Right cardiac atrium (tissue), 5 donors: ENCODE measurements around the gene CACNB1. TPM values are rescaled to one million over a fixed set of nuclear protein-coding genes. Genes with fewer than 3 reads are reported as not detected.

Source experiments
- ATAC-seq, 2 donors: fragments of 200-7000 bp; cut with Tn5 transposase; one replicate each; pipeline versions ENCODE4 v1.8.0 to v1.9.1; 2020; ENCODE audit warnings: moderate library complexity in 2 of 2, mild to moderate bottlenecking in 1 of 2
- DNase-seq, 3 donors: peaks; one replicate each; pipeline ENCODE4 v3.0.0-alpha.2; 2020
- H3K27ac ChIP-seq: one replicate; pipeline ENCODE4 v1.5.1; 2013; ENCODE audit warnings: mild to moderate bottlenecking, low read length, control low read depth, moderate library complexity
- H3K27me3 ChIP-seq: one replicate; pipeline ENCODE4 v1.6.1; 2013; ENCODE audit not compliant: control insufficient read depth, insufficient read depth
- H3K4me1 ChIP-seq: one replicate; pipeline ENCODE4 v1.6.1; 2013; ENCODE audit warnings: low read length; ENCODE audit not compliant: control insufficient read depth, insufficient read depth
- H3K4me3 ChIP-seq: one replicate; pipeline ENCODE4 v1.5.1; 2013; ENCODE audit warnings: low read length, control low read depth
- H3K9me3 ChIP-seq: one replicate; pipeline ENCODE4 v1.6.1; 2013; ENCODE audit warnings: low read length; ENCODE audit not compliant: control insufficient read depth
- WGBS: extraction: QIAGEN DNeasy Blood & Tissue Kit; methylation state at CpG from one replicate; pipeline ENCODE4 v1.1.7; 2013; 5-methylcytosine and 5-hydroxymethylcytosine counted together
- intact Hi-C, 4 donors: fragments of 100-400 bp; cut with DNase I; formaldehyde crosslinking; loops; one replicate each; pipeline versions ENCODE4 v1.11.0 to v1.14.0; 2022 to 2023
- polyA plus RNA-seq: library from polyadenylated mRNA; stranded (reverse); fragments of 200-250 nt; gene quantifications from one replicate; pipeline ENCODE4 v1.2.3, GENCODE V29; 2013
- total RNA-seq, 4 donors: library from RNA; stranded (reverse); fragmentation: NEBNext Ultra II Directional; extraction: Animal tissue kit (Norgen Biotek cat#: 25700); gene quantifications; one replicate each; pipeline ENCODE4 v1.2.1, GENCODE V29; 2021
- donor health status: healthy with polysubstance abuse.
- donor health status: DM: no; HTN: yes; CAD: no.
- donor health status: DM: no; HTN: no; CAD: no.
- donor health status: DM: no; HTN: yes; CAD: no; lungs with severe emphysema.
- donor health status: DM: yes; HTN: yes; CAD: no.

CACNB1 gene
- total and polyA plus RNA-seq, 5 donors: 5.8 to 10.8 (median 7.7) TPM

DNA sequence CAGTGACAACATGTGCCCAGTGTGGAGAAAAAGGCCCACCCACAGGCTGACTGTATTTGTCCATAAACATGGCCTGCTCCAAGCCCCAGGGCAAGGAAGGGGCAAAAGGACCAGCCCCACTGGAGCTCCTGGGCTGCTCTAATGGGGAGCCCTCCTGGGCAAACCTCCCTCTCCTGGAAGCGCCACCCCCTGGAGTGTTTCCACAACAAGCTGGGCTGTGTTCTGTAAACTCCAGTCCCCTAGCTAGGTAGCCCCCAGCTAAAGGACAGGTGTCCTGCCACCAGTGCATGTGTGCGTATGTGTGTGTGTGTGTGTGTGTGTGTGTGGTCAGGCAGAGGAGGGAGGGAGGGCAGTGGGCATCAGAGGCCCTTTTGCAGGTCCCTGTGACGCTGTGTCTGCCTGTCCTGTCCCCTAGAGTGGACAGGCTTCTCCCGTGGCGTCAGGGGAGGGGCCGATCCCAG is 39.5 kb upstream of the CACNB1 start:
- Histone ChIP-seq H3K4me3 (no peak overlapping the region), H3K27me3 (no peaks in the 10 kb centered on the region), H3K9me3 (no peaks in the 10 kb centered on the region), H3K4me1 (no peaks in the 10 kb centered on the region), H3K27ac (no peak overlapping the region)
- 79% methylated on average over 6 of the region's 6 CpGs for WGBS
- ATAC-seq (no peak), DNase-seq (no peak)
- intact Hi-C loops: loop anchor here in 3 of 4 donors (5.0 to 10.0 kb wide), 3 partner anchors 72 to 252 kb away; partner anchors contain the start of gene ARL5C (in 1 of the 3)

DNA sequence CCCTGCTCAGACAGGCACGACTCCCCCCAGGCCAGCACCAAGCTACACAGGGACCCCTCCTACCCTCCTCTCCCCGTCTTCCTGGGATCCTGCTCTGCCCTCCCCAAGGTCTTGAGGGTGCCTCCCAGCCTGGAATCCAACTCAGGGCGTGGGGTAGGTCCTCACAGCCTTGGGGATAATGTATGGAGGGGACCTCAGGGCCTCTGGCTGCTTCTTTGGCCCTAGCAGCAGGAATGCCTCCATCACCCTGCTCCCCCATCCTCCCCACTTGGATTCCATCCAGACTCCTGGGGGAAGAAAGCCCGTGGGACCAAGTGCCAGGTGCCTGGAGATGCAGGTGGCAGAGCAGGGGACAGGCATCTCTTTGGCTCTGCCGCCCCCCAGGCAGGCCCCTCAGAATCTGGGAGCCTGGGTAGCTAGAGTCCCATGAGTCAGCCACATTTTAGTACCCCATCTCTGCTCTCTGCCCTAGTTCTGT is 39.0 kb upstream of the CACNB1 start:
- ATAC-seq (no peak), DNase-seq (no peak)
- Histone ChIP-seq H3K4me1 (no peaks in the 10 kb centered on the region), H3K9me3 (no peaks in the 10 kb centered on the region), H3K27ac (no peak overlapping the region), H3K4me3 (no peak overlapping the region), H3K27me3 (no peaks in the 10 kb centered on the region)
- intact Hi-C loops: loop anchor here in 3 of 4 donors (5.0 to 10.0 kb wide), 3 partner anchors 72 to 252 kb away; partner anchors contain the start of gene ARL5C (in 1 of the 3)
- 55% methylated on average over 5 of the region's 5 CpGs for WGBS

GRCh38 chr17:39235555-39236449 is 38.3 kb upstream of the CACNB1 start:
- 32% methylated on average over 18 of the region's 18 CpGs for WGBS

DNA sequence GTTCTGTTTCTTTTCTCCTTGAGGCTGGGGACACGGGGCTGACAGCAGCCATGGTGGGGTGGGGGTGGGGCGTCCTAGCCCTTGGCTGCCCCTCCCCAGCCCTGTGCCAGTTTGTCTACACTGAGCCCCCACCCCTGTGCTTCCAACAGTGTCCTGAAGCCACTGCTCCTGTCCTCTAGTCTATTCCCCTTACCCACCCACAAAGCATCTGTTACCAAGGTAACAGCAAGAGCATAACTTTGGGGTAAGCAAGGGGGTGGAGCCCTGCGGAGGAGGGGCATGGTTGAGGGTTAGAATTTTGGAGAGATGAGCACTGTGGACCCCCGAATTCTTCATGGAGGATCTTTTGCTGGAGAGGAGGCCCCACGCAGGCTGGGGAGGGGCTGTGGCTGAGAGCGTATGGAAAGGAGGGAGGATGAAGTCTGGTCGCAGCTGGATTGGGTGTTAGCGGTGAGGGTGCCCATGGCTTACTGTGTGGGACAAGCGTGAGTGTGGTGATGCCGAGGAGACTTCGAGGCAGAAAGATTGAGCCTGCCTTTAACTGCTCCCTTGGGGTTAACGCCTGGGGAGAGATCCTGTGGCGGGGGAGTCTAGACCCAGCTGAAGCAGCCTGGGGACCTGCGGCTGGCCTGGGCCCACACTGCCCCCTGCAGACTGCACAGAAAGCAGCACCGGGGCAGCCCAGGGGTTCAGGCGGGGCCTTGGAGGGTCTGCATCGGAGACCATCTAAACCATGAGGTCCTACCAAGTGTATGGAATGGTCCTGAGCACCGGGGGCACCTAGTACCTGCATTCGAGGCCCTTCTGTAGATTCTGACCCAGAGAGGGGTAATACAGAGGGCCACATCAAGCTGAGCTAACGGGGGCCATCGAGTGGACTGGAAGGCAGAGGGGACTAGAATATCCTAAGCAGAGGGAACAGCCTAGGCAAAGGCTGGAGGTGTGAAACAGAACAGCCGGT is 34.4 kb upstream of the CACNB1 start:
- DNase-seq (peak in 2 of 3 donors; percentile 76 to 78), ATAC-seq (peak; percentile 75 to 78)
- Histone ChIP-seq H3K4me3 (no peak overlapping the region), H3K4me1 (no peaks in the 10 kb centered on the region), H3K27me3 (no peaks in the 10 kb centered on the region), H3K27ac (no peak overlapping the region), H3K9me3 (no peaks in the 10 kb centered on the region)
- intact Hi-C loops: loop anchor here in 2 of 4 donors (10.0 kb wide), 2 partner anchors 67 to 247 kb away; partner anchors contain the start of gene ARL5C (in 1 of the 2)
- 9% methylated on average over 22 of the region's 22 CpGs for WGBS

More at GRCh38 chr17:39235555-39236449, 38.3 kb upstream of the CACNB1 start:
- ATAC-seq (peak in 1 of 2 donors; percentile 36), DNase-seq (no peak)
- intact Hi-C loops: loop anchor here in 3 of 4 donors (5.0 to 10.0 kb wide), 3 partner anchors 71 to 251 kb away; partner anchors contain the start of gene ARL5C (in 1 of the 3)
- Histone ChIP-seq H3K4me1 (no peaks in the 10 kb centered on the region), H3K9me3 (no peaks in the 10 kb centered on the region), H3K27ac (no peak overlapping the region), H3K27me3 (no peaks in the 10 kb centered on the region), H3K4me3 (no peak overlapping the region)

GRCh38 chr17:39231091-39231561 is 33.7 kb upstream of the CACNB1 start:
- 46% methylated on average over 10 of the region's 10 CpGs for WGBS
- ATAC-seq: peak in 1 of 2 donors; percentile 32

GRCh38 chr17:39230361-39230760 is 32.9 kb upstream of the CACNB1 start:
- no peak for DNase-seq
- Histone ChIP-seq H3K4me3 (no peak overlapping the region), H3K9me3 (no peaks in the 10 kb centered on the region), H3K4me1 (no peaks in the 10 kb centered on the region), H3K27me3 (no peaks in the 10 kb centered on the region), H3K27ac (no peak overlapping the region)
- WGBS: 82% methylated on average over 1 of the region's 1 CpG
- intact Hi-C loops: loop anchor here in 2 of 4 donors (10.0 kb wide), 2 partner anchors 66 to 246 kb away; partner anchors contain the start of gene ARL5C (in 1 of the 2)
- no peak for ATAC-seq

More at GRCh38 chr17:39231091-39231561, 33.7 kb upstream of the CACNB1 start:
- H3K9me3 ChIP-seq: no peaks in the 10 kb centered on the region
- H3K4me3 ChIP-seq: no peak overlapping the region
- no peaks in the 10 kb centered on the region for H3K27me3 ChIP-seq
- intact Hi-C loops: loop anchor here in 2 of 4 donors (10.0 kb wide), 2 partner anchors 66 to 246 kb away; partner anchors contain the start of gene ARL5C (in 1 of the 2)
- DNase-seq: no peak
- H3K27ac ChIP-seq: no peak overlapping the region
- no peaks in the 10 kb centered on the region for H3K4me1 ChIP-seq

DNA sequence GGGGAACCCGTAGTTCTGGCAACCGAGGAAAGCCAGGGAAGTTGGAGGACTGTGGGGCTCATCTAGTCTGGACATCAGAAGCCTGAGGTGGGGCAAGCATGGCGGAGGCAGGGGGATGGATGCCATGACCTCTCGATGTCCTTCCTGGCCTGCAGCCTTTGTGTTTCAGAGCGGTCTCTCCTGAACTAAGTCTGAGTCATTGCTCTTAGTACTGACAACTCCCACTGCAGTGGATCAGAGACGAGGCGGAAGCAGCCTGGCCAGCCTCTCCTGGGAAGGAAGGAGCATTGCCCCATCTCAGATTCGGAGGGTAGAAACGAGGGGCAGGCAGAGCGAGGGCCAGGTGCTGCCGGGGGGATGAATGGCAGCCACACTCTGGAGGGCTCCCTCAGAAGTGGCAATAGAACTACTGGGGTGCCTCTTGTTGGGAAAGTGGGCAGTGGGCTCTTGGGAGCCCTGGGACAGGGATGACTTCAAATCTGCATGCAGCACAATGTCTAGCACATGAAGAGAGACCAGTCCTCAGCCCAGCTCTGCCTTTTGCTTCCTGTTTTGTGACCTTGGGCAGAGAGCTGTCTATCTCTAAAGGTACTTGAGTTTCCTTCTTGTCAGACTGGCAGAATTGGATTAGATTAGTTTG is 31.9 kb upstream of the CACNB1 start:
- intact Hi-C loops: no loop called here
- H3K4me1 ChIP-seq: peaks cover 4% of the 10 kb centered on the region
- DNase-seq: no peak
- ATAC-seq: no peak
- 59% methylated on average over 11 of the region's 11 CpGs for WGBS
- H3K27me3 ChIP-seq: no peaks in the 10 kb centered on the region
- H3K9me3 ChIP-seq: no peaks in the 10 kb centered on the region
- no peak overlapping the region for H3K4me3 ChIP-seq
- no peak overlapping the region for H3K27ac ChIP-seq

DNA sequence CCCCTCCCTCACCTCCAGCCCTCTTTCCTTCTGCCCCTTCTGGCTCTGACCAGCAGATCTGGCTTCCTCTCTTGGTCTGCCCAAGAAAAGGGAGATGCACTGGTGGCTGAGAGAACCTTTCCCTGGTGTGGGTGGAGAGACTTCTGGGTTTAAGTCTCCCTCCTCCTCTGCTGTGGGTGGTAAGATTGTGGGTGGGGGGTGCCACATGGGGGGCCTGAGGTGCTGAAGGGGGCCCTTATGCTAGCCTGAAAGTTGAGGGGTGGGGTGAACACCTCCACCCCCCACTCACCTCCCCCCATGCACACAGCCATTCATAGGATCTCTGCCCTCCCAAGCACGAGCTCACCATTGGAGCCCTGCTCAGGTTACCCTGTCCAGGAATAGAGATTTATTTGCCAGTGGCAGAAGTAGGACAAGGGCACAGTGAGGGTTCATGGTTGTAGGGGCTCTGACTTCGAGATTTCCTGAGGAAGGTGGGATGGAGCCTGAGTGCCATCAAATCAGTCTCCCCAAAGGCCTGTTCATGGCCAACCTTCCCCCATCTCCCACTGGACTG is 30.0 kb upstream of the CACNB1 start:
- ATAC-seq (no peak), DNase-seq (no peak)
- WGBS: 74% methylated on average over 2 of the region's 2 CpGs
- H3K4me3 ChIP-seq: no peak overlapping the region
- no peak overlapping the region for H3K27ac ChIP-seq
- intact Hi-C loops: no loop called here
- no peaks in the 10 kb centered on the region for H3K27me3 ChIP-seq
- H3K9me3 ChIP-seq: no peaks in the 10 kb centered on the region
- peaks cover 4% of the 10 kb centered on the region for H3K4me1 ChIP-seq

- 12% methylated on average over 24 of the region's 24 CpGs for WGBS
- H3K27ac ChIP-seq: no peak overlapping the region
- ATAC-seq (peak; percentile 82 to 86), DNase-seq (peak; percentile 84 to 89 (median 89))
- no peaks in the 10 kb centered on the region for H3K9me3 ChIP-seq
- peak overlapping the region; percentile 58 for H3K4me3 ChIP-seq
- intact Hi-C loops: no loop called here
- H3K4me1 ChIP-seq: peaks cover 4% of the 10 kb centered on the region
- no peaks in the 10 kb centered on the region for H3K27me3 ChIP-seq
Observed at GRCh38 chr17:39225959-39226683, 28.7 kb upstream of the CACNB1 start.
